GM12878 (cell line): ENCODE results near the gene SLC39A5. TPM values are rescaled to one million over a fixed set of nuclear protein-coding genes. Genes with fewer than 3 reads are reported as not detected.

Source experiments
- ATAC-seq: fragments of 200-7000 bp; cut with Tn5 transposase; 3 replicates; pipeline ENCODE4 v1.9.1; 2020; ENCODE audit warnings: mild to moderate bottlenecking, moderate library complexity
- BruUV-seq: library from RNA; stranded (reverse); fragments of 400-500 nt; replicated peaks from 2 replicates; lab custom pipeline; 2021; lab: Mats Ljungman, UMichigan
- CTCF ChIA-PET: fragments of 300-600 bp; sonication (Branson Sonifier 250); formaldehyde crosslinking; extraction: SDS; loops from one replicate; lab custom pipeline; 2021; ENCODE audit warnings: inconsistent platforms; lab: Yijun Ruan, JAX
- POLR2A ChIA-PET: fragments of 350-600 bp; formaldehyde crosslinking; extraction: SDS; loops from one replicate; lab custom pipeline; 2021; ENCODE audit warnings: inconsistent platforms; lab: Charles Lee
- RAD21 ChIA-PET: fragments of 300-600 bp; sonication (Branson Sonifier 250); formaldehyde crosslinking; loops from one replicate; lab custom pipeline; 2023; ENCODE audit warnings: antibody characterized with exemption; ENCODE audit not compliant: unreplicated experiment; lab: Charles Lee
- SMC1A ChIA-PET: fragments of 300-600 bp; sonication (Branson Sonifier 250); formaldehyde crosslinking; loops from one replicate; lab custom pipeline; 2023; ENCODE audit not compliant: unreplicated experiment, uncharacterized antibody; lab: Charles Lee
- DNase-seq: peaks from one replicate; pipeline ENCODE4 v3.0.0-alpha.2; 2011; ENCODE audit warnings: low read depth, low spot score
- FAIRE-seq: peaks from 3 replicates; lab custom pipeline; 2011; peaks lifted over from hg19 to GRCh38; lab: Jason Lieb, UNC
- H2AFZ ChIP-seq: 2 replicates; pipeline ENCODE4 v1.6.0; 2011; ENCODE audit warnings: low read depth, low read length, control low read depth; ENCODE audit not compliant: control insufficient read depth
- H3K27ac ChIP-seq: 2 replicates; pipeline ENCODE4 v1.5.1; 2011; ENCODE audit warnings: control low read depth; ENCODE audit not compliant: control insufficient read depth, insufficient read depth
- H3K27me3 ChIP-seq, 2 experiments: replicated peaks in 1 of 2; 2 replicates each; pipeline versions ENCODE4 v1.6.0 to v1.6.1; 2011; ENCODE audit warnings: low read length in 1 of 2; ENCODE audit not compliant: control insufficient read depth in 2 of 2, insufficient read depth in 2 of 2
- H3K36me3 ChIP-seq, 2 experiments: 2 replicates each; pipeline ENCODE4 v1.5.1; 2011; ENCODE audit warnings: low read length in 1 of 2; ENCODE audit not compliant: control insufficient read depth in 2 of 2, insufficient read depth in 2 of 2
- H3K4me1 ChIP-seq: 2 replicates; pipeline ENCODE4 v1.6.1; 2011; ENCODE audit warnings: mild to moderate bottlenecking, low read length, moderate library complexity, mixed read lengths; ENCODE audit not compliant: control insufficient read depth, insufficient read depth
- H3K4me2 ChIP-seq: 2 replicates; pipeline ENCODE4 v1.6.0; 2011; ENCODE audit warnings: control low read depth; ENCODE audit not compliant: control insufficient read depth, insufficient read depth
- H3K4me3 ChIP-seq: fragments of 200-600 bp; sonication (generic); 2 replicates; pipeline ENCODE4 v1.5.1; 2016
- H3K79me2 ChIP-seq: 2 replicates; pipeline ENCODE4 v1.6.0; 2011; ENCODE audit warnings: low read length; ENCODE audit not compliant: control insufficient read depth, insufficient read depth
- H3K9ac ChIP-seq: 2 replicates; pipeline ENCODE4 v1.8.0; 2011; ENCODE audit warnings: low read length, control low read depth, mixed read lengths; ENCODE audit not compliant: control insufficient read depth, insufficient read depth
- H3K9me3 ChIP-seq: replicated peaks from 3 replicates; pipeline ENCODE4 v1.5.1; 2011; ENCODE audit warnings: mild to moderate bottlenecking, low read length; ENCODE audit not compliant: control insufficient read depth, insufficient read depth
- H4K20me1 ChIP-seq: 2 replicates; pipeline ENCODE4 v1.6.0; 2011; ENCODE audit not compliant: control insufficient read depth, insufficient read depth
- ATF3 ChIP-seq: IDR thresholded peaks from 2 replicates; pipeline ENCODE4 v1.6.1; 2011; ENCODE audit warnings: low read depth, mild to moderate bottlenecking, low read length, moderate library complexity, borderline replicate concordance; ENCODE audit errors: extremely low read depth
- CHD2 ChIP-seq: IDR thresholded peaks from 2 replicates; pipeline ENCODE4 v1.6.1; 2011; ENCODE audit warnings: low read depth, low read length, improper control_type of control experiment, borderline replicate concordance
- HCFC1 ChIP-seq: fragments of 150-350 bp; IDR thresholded peaks from 2 replicates; pipeline ENCODE4 v1.6.1; 2014; ENCODE audit warnings: low read length
- HDAC2 ChIP-seq: fragments of 200-600 bp; sonication (generic); IDR thresholded peaks from 2 replicates; pipeline ENCODE4 v1.6.1; 2017
- KLF5 ChIP-seq: fragments of 450-650 bp; IDR thresholded peaks from 2 replicates; pipeline ENCODE4 v1.6.1; 2014; ENCODE audit warnings: mild to moderate bottlenecking; ENCODE audit not compliant: partially characterized antibody
- LARP7 ChIP-seq: fragments of 450-650 bp; IDR thresholded peaks from 2 replicates; pipeline ENCODE4 v1.6.1; 2017; ENCODE audit warnings: mild to moderate bottlenecking
- POU2F2 ChIP-seq: IDR thresholded peaks from 3 replicates; pipeline ENCODE4 v1.6.1; 2011; ENCODE audit warnings: low read depth, mild to moderate bottlenecking, low read length, borderline replicate concordance
- SIX5 ChIP-seq: IDR thresholded peaks from 2 replicates; pipeline ENCODE4 v1.6.1; 2011; ENCODE audit warnings: mild to moderate bottlenecking, low read depth, low read length, moderate library complexity; ENCODE audit not compliant: severe bottlenecking
- SP1 ChIP-seq: IDR thresholded peaks from one replicate; pipeline ENCODE4 v1.6.1; 2011; ENCODE audit warnings: low read depth, low read length
- SREBF1 ChIP-seq: IDR thresholded peaks from 2 replicates; pipeline ENCODE4 v1.6.1; 2012; ENCODE audit warnings: mild to moderate bottlenecking, low read length
- TCF7 ChIP-seq: IDR thresholded peaks from 2 replicates; pipeline ENCODE4 v1.6.1; 2014; ENCODE audit warnings: antibody characterized with exemption, borderline replicate concordance
- USF1 ChIP-seq: IDR thresholded peaks from 2 replicates; pipeline ENCODE4 v1.6.1; 2011; ENCODE audit warnings: borderline replicate concordance, low read depth, mild to moderate bottlenecking, moderate library complexity, mixed read lengths, low read length; ENCODE audit not compliant: insufficient read depth; ENCODE audit errors: extremely low read length
- ZBTB4 ChIP-seq: fragments of 450-650 bp; formaldehyde crosslinking; IDR thresholded peaks from 2 replicates; pipeline ENCODE4 v1.4.0; 2022; ENCODE audit warnings: mild to moderate bottlenecking, moderate library complexity
- WGBS: methylation state at CpG from one replicate; pipeline ENCODE4 v1.1.6; 2016; ENCODE audit warnings: low lambda C conversion rate; ENCODE audit not compliant: insufficient replicate concordance, insufficient coverage; ENCODE audit errors: missing lambda C conversion rate; 5-methylcytosine and 5-hydroxymethylcytosine counted together
- in situ Hi-C: fragments of 300-500 bp; cut with MboI; formaldehyde crosslinking; loops from 9 replicates; pipeline ENCODE4 v1.14.3; 2018; ENCODE audit warnings: mixed read lengths
- intact Hi-C: fragments of 100-400 bp; cut with micrococcal nuclease; formaldehyde crosslinking; loops from one replicate; pipeline ENCODE4 v1.14.2; 2022; ENCODE audit not compliant: unreplicated experiment
- polyA plus RNA-seq, 11 experiments: library from polyadenylated mRNA; depleted of rRNA in 4 of 11; unstranded in 6 of 11; stranded (reverse) in 5 of 11; fragments of >200 nt; fragmentation: Nextera tagmentation in 4 of 11; fragmentation: Illumina TruSeq in 1 of 11; extraction: Ambion mirVana in 4 of 11; extraction: Trizol in 1 of 11; gene quantifications; 1 replicate in 1 of 11; 2 replicates in 10 of 11; pipeline versions ENCODE4 v1.2.1 to v1.2.3, GENCODE V29; 2011 to 2016; ENCODE audit warnings: inconsistent platforms in 2 of 11, missing spikeins in 2 of 11, low read depth in 1 of 11
- total RNA-seq, 4 experiments: library from RNA; depleted of rRNA in 3 of 4; stranded (reverse); fragments of >200 nt in 3 of 4; fragmentation: Illumina TruSeq in 1 of 4; extraction: Trizol in 1 of 4; gene quantifications; 2 replicates each; pipeline versions ENCODE4 v1.2.1 to v1.2.3, GENCODE V29; 2013 to 2021
- TF ChIP-seq, protein P1 (sequence below): fragments of 450-650 bp; IDR thresholded peaks from 2 replicates; pipeline ENCODE4 v1.6.1; 2016; ENCODE audit warnings: mild to moderate bottlenecking

Gene SLC39A5
- total and polyA plus RNA-seq, 10 of the 15 experiments (the other 5 are each of a cell fraction or from before 2014, with no cell fraction given) = 0.15 to 0.56 (median 0.15) TPM; not detected in 7

DNA sequence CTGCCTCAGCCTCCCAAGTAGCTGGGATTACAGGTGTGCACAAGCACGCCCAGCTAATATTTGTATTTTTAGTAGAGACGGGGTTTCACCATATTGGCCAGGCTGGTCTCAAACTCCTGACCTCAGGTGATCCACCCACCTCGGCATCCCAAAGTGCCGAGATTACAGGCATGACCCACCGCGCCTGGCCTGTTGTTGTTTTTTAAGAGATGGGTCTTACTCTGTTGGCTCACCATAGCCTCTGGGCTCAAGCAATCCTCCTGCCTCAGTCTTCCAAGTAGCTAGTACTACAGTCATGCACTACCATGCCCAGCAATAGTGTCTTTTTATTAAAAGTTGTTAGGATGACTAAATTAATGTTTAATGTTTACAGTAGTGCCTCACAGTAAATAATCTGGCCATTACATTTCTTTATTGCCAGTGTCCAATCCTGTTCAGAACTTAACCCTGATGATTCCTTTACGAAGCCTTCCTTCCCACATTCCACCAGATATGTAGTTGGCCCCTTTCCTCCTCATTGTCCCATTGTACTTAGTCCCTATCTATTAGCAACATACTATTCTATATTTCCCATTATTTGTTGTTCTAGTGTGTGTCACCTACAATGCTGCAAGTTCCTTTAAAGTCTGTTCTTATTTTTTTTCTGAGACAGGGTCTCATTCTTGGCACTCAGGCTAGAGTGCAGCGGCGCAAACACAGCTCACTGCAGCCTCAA lies 31.8 kb upstream of the SLC39A5 start:
- Histone ChIP-seq H3K79me2 (no peaks in the 10 kb centered on the region), H3K27ac (no peak overlapping the region), H3K9ac (no peak overlapping the region), H3K36me3 (no peaks in the 10 kb centered on the region), H3K9me3 (no peaks in the 10 kb centered on the region), H4K20me1 (no peaks in the 10 kb centered on the region), H3K4me1 (no peaks in the 10 kb centered on the region), H3K27me3 (no peaks in the 10 kb centered on the region), H3K4me3 (no peak overlapping the region), H3K4me2 (no peak overlapping the region), H2AFZ (no peak overlapping the region)
- FAIRE-seq (no peak), DNase-seq (no peak), ATAC-seq (no peak)
- 87% methylated on average over 9 of the region's 9 CpGs for WGBS
- ChIA-PET CTCF (interaction anchor here (1.0 to 4.7 kb wide), 4 partner anchors 8 to 266 kb away, joined by 4 to 26 read pairs (median 6); no protein-coding TSS in a partner anchor), SMC1A (interaction anchor here (0.6 to 1.7 kb wide), 3 partner anchors 24 to 58 kb away, joined by 3 to 6 read pairs (median 3); partner anchors contain the start of gene RNF41), POLR2A (interaction anchor here (0.6 kb wide), 1 partner anchor 423 kb away, joined by 5 read pairs; no protein-coding TSS in a partner anchor), RAD21 (no interaction called here)
- in situ Hi-C loops (no loop called here), intact Hi-C loops (loop anchor here (10.0 kb wide), 1 partner anchor 397 kb away; no protein-coding TSS in a partner anchor)
- BruUV-seq = no TSS peak
- TF ChIP-seq CHD2 (no peak), HCFC1 (no peak), SIX5 (no peak), ZBTB4 (CRISPR knock-in tag) (no peak), HDAC2 (no peak), SREBF1 (no peak), SP1 (no peak), USF1 (no peak), TCF7 (no peak), ATF3 (no peak), POU2F2 (no peak), KLF5 (no peak), LARP7 (no peak)
- TF ChIP-seq, protein P1, sequence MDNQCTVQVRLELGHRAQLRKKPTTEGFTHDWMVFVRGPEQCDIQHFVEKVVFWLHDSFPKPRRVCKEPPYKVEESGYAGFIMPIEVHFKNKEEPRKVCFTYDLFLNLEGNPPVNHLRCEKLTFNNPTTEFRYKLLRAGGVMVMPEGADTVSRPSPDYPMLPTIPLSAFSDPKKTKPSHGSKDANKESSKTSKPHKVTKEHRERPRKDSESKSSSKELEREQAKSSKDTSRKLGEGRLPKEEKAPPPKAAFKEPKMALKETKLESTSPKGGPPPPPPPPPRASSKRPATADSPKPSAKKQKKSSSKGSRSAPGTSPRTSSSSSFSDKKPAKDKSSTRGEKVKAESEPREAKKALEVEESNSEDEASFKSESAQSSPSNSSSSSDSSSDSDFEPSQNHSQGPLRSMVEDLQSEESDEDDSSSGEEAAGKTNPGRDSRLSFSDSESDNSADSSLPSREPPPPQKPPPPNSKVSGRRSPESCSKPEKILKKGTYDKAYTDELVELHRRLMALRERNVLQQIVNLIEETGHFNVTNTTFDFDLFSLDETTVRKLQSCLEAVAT = no peak
